Chondrocyte (in vitro differentiated cells): ENCODE results near the gene GRWD1. TPM values are rescaled to one million over a fixed set of nuclear protein-coding genes. Genes with fewer than 3 reads are reported as not detected.

Experiments used
- DNase-seq: peaks from one replicate; pipeline ENCODE4 v3.0.0; 2021; ENCODE audit warnings: mixed read lengths, low spot score
- H3K27ac Mint-ChIP-seq: one replicate; pipeline ENCODE4 v1.8.0; 2021; ENCODE audit warnings: mild to moderate bottlenecking, moderate library complexity, mixed read lengths; ENCODE audit not compliant: unreplicated experiment
- H3K27me3 Mint-ChIP-seq: 2 replicates; pipeline ENCODE4 v1.8.0; 2021; ENCODE audit warnings: low read depth, mixed read lengths
- H3K36me3 Mint-ChIP-seq: 2 replicates; pipeline ENCODE4 v1.8.0; 2021; ENCODE audit warnings: low read depth, mixed read lengths
- H3K4me1 Mint-ChIP-seq: 2 replicates; pipeline ENCODE4 v1.8.0; 2021; ENCODE audit warnings: low read depth, mild to moderate bottlenecking, mixed read lengths
- H3K4me3 Mint-ChIP-seq: one replicate; pipeline ENCODE4 v1.8.0; 2021; ENCODE audit warnings: mild to moderate bottlenecking, moderate library complexity, mixed read lengths; ENCODE audit not compliant: unreplicated experiment
- H3K9me3 Mint-ChIP-seq: 2 replicates; pipeline ENCODE4 v1.8.0; 2021; ENCODE audit warnings: low read depth, mixed read lengths
- CTCF ChIP-seq: fragments of 200-600 bp; sonication (generic); IDR thresholded peaks from 2 replicates; pipeline ENCODE4 v1.5.0; 2021; ENCODE audit warnings: antibody characterized with exemption, mild to moderate bottlenecking, moderate library complexity
- total RNA-seq: library from RNA; stranded (reverse); gene quantifications from 3 replicates; pipeline ENCODE4 v1.2.1, GENCODE V29; 2021

The GRWD1 gene
- total RNA-seq, 1 donor from 2014 or later = 20.7 TPM

- no peak overlapping the region for H3K27ac Mint-ChIP-seq
- DNase-seq = no peak
- TF ChIP-seq CTCF = no peak
- no peaks in the 10 kb centered on the region for H3K36me3 Mint-ChIP-seq
- H3K27me3 Mint-ChIP-seq = peaks cover 19% of the 10 kb centered on the region
- no peak overlapping the region for H3K4me3 Mint-ChIP-seq
- peaks cover 27% of the 10 kb centered on the region for H3K4me1 Mint-ChIP-seq
- no peaks in the 10 kb centered on the region for H3K9me3 Mint-ChIP-seq
These were observed 51.4 kb downstream of the GRWD1 start for GRCh38 chr19:48496959-48497727.

GRCh38 chr19:48497728-48498594 lies 52.2 kb downstream of the GRWD1 start:
- H3K9me3 Mint-ChIP-seq = no peaks in the 10 kb centered on the region
- DNase-seq = no peak
- H3K4me1 Mint-ChIP-seq = peaks cover 21% of the 10 kb centered on the region
- no peak overlapping the region for H3K27ac Mint-ChIP-seq
- no peak overlapping the region for H3K4me3 Mint-ChIP-seq
- TF ChIP-seq CTCF = no peak
- H3K36me3 Mint-ChIP-seq = no peaks in the 10 kb centered on the region
- peaks cover 15% of the 10 kb centered on the region for H3K27me3 Mint-ChIP-seq

- H3K4me3 Mint-ChIP-seq = no peak overlapping the region
- H3K27me3 Mint-ChIP-seq = peaks cover 15% of the 10 kb centered on the region
- H3K9me3 Mint-ChIP-seq = no peaks in the 10 kb centered on the region
These were observed 53.0 kb downstream of the GRWD1 start for GRCh38 chr19:48498595-48499311.

GRCh38 chr19:48499316-48500090 lies 53.7 kb downstream of the GRWD1 start:
- no peak overlapping the region for H3K27ac Mint-ChIP-seq
- no peaks in the 10 kb centered on the region for H3K9me3 Mint-ChIP-seq
- no peak overlapping the region for H3K4me3 Mint-ChIP-seq
- no peak for TF ChIP-seq CTCF
- no peaks in the 10 kb centered on the region for H3K36me3 Mint-ChIP-seq
- no peak for DNase-seq
- peaks cover 15% of the 10 kb centered on the region for H3K27me3 Mint-ChIP-seq
- H3K4me1 Mint-ChIP-seq = peaks cover 16% of the 10 kb centered on the region

More at GRCh38 chr19:48498595-48499311, 53.0 kb downstream of the GRWD1 start:
- Mint-ChIP-seq H3K4me1 (peaks cover 21% of the 10 kb centered on the region), H3K36me3 (no peaks in the 10 kb centered on the region), H3K27ac (no peak overlapping the region)
- DNase-seq = no peak
- TF ChIP-seq CTCF = no peak
